Adrenal gland (tissue), 12 donors: ENCODE data around the gene PRPF18. TPM values are rescaled to one million over a fixed set of nuclear protein-coding genes. Genes with fewer than 3 reads are reported as not detected.

ENCODE experiments used
- DNase-seq, 7 donors: peaks; one replicate each; pipeline ENCODE4 v3.0.0-alpha.2; 2019 to 2020
- H3K27ac ChIP-seq, 5 donors: fragments of 200-600 bp; sonication (generic) in 4 of 5; 1 replicate in 3 of 5; 2 replicates in 2 of 5; pipeline versions ENCODE4 v1.5.1 to v1.8.0; 2016 to 2020; ENCODE audit warnings: mild to moderate bottlenecking in 1 of 5
- H3K27me3 ChIP-seq: fragments of 200-600 bp; 2 replicates; pipeline ENCODE4 v1.8.0; 2021
- H3K36me3 ChIP-seq, 2 donors: fragments of 200-600 bp; replicated peaks in 1 of 2; 1 replicate in 1 of 2; 2 replicates in 1 of 2; pipeline versions ENCODE4 v1.5.1 to v1.8.0; 2018 to 2022
- H3K4me1 ChIP-seq, 2 donors: fragments of 200-600 bp; replicated peaks in 1 of 2; 1 replicate in 1 of 2; 2 replicates in 1 of 2; pipeline versions ENCODE4 v1.5.1 to v1.8.0; 2018 to 2021
- H3K4me3 ChIP-seq, 4 donors: fragments of 200-600 bp; sonication (generic) in 3 of 4; one replicate each; pipeline ENCODE4 v1.5.1; 2016 to 2018
- H3K9me3 ChIP-seq, 3 donors: fragments of 200-600 bp; sonication (generic) in 1 of 3; replicated peaks in 1 of 3; 1 replicate in 2 of 3; 2 replicates in 1 of 3; pipeline versions ENCODE4 v1.5.1 to v1.8.0; 2016 to 2021
- CTCF ChIP-seq, 6 experiments: fragments of 450-650 bp in 4 of 6; fragments of 200-600 bp in 2 of 6; sonication (generic) in 1 of 6; IDR thresholded peaks; 1 replicate in 5 of 6; 2 replicates in 1 of 6; pipeline versions ENCODE4 v1.5.1 to v1.8.0; 2016 to 2021; ENCODE audit warnings: antibody characterized with exemption in 6 of 6, mild to moderate bottlenecking in 2 of 6, moderate library complexity in 1 of 6
- POLR2A ChIP-seq, 2 donors: fragments of 450-650 bp; IDR thresholded peaks; one replicate each; pipeline ENCODE4 v1.6.1; 2017; ENCODE audit warnings: antibody characterized with exemption in 2 of 2, mild to moderate bottlenecking in 2 of 2, moderate library complexity in 1 of 2
- WGBS, 4 donors: extraction: QIAGEN DNeasy Blood & Tissue Kit in 2 of 4; methylation state at CpG; one replicate each; pipeline versions ENCODE4 v1.1.5 to v1.1.7; 2013 to 2017; 5-methylcytosine and 5-hydroxymethylcytosine counted together
- intact Hi-C, 2 donors: fragments of 100-400 bp; cut with DNase I; formaldehyde crosslinking; loops; one replicate each; pipeline versions ENCODE4 v1.14.1 to v1.15.0; 2022 to 2023
- polyA plus RNA-seq, 3 donors: library from polyadenylated mRNA; stranded (reverse); fragments of 200-250 nt in 2 of 3; fragments of 350-450 nt in 1 of 3; fragmentation: Illumina TruSeq in 1 of 3; extraction: RNeasy Lipid Tissue Mini Kit (QIAGEN cat#74804) in 1 of 3; gene quantifications; one replicate each; pipeline ENCODE4 v1.2.3, GENCODE V29; 2013 to 2014
- total RNA-seq, 9 donors: library from RNA; depleted of rRNA in 4 of 9; stranded (reverse); fragments of >200 nt in 4 of 9; fragments of 120-200 nt in 1 of 9; fragmentation: NEBNext Ultra II Directional in 1 of 9; extraction: Animal tissue kit (Norgen Biotek cat#: 25700) in 1 of 9; gene quantifications; one replicate each; pipeline versions ENCODE4 v1.1.0 to v1.2.4, GENCODE V29; 2013 to 2023
- donor health status: healthy with polysubstance abuse.
- donor health status: Bipolar disorder and iron deficiency.
- donor health status: DM: yes; HTN: yes; CAD: no.
- donor health status: DM: no; HTN: no; CAD: no.
- donor health status: DM: no; HTN: no; CAD: no.
- donor health status: DM: yes; HTN: yes; CAD: no.

Gene PRPF18
- total and polyA plus RNA-seq, 12 donors = 4.9 to 36.7 (median 18.9) TPM

GRCh38 chr10:13670311-13670710, 83.5 kb downstream of the PRPF18 start:
- WGBS, 4 donors = 85 to 91% (median 87%) methylated on average over 10 of the region's 10 CpGs
- DNase-seq = no peak
- peaks cover 0 to 8% of the 10 kb centered on the region in 2 donors for H3K36me3 ChIP-seq

DNA sequence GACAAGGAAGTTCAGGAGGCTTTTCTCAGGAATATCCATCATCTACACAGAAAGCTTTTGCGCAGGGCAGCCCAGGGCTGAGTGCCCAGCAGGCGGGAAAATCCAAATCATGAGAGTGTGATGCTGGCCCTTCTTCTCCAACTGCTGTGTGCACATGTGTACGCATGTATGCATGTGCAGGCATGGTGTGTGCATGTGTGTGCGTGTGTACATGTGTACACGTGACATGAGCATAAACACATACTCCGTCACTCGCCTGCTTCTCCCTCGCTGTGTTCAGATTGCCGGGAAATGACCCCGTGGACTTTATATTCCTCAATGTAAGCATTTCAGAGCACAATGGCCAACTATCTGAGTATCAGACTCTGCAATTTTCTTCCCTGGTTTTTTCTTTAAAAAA, 85.1 kb downstream of the PRPF18 start:
- Histone ChIP-seq H3K27me3 (no peaks in the 10 kb centered on the region), H3K4me3 (no peak overlapping the region), H3K4me1 (no peaks in the 10 kb centered on the region), H3K9me3 (no peaks in the 10 kb centered on the region), H3K27ac (no peak overlapping the region), H3K36me3 (no peaks in the 10 kb centered on the region)
- DNase-seq = no peak
- WGBS, 4 donors = 84 to 86% (median 85%) methylated on average over 9 to 10 of the region's 10 CpGs
- TF ChIP-seq CTCF (IDR thresholded peaks at IDR 0.05) (no peak), POLR2A (IDR thresholded peaks at IDR 0.05) (no peak)
- intact Hi-C loops = no loop called here

More at GRCh38 chr10:13670311-13670710, 83.5 kb downstream of the PRPF18 start:
- TF ChIP-seq CTCF (IDR thresholded peaks at IDR 0.05) = no peak
- Histone ChIP-seq H3K9me3 (no peaks in the 10 kb centered on the region), H3K4me3 (no peak overlapping the region), H3K27me3 (no peaks in the 10 kb centered on the region), H3K27ac (no peak overlapping the region), H3K4me1 (no peaks in the 10 kb centered on the region)
- intact Hi-C loops = no loop called here

DNA sequence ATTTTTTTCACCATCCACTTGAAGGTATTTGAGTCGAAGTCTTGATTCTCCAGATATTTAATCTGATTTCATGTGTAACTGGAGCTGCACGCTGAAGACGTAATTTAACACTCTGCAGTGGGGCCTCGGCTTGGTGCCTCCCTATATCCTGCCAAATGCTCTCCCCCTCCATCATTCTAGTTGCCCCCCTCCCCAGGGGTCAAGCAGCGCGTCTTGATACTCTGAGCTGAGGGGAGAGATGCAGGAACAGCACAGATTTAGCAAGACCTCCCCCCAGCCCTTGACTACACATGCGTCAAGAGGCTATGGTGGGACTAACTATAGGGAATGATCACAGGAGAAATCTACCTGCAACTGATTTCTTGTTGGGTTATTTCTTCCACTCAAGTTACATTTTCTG, 85.8 kb downstream of the PRPF18 start:
- DNase-seq = no peak
- no peak for TF ChIP-seq CTCF (IDR thresholded peaks at IDR 0.05)
- TF ChIP-seq POLR2A (IDR thresholded peaks at IDR 0.05) = no peak
- H3K27me3 ChIP-seq = no peaks in the 10 kb centered on the region
- intact Hi-C loops = no loop called here
- no peaks in the 10 kb centered on the region for H3K9me3 ChIP-seq
- no peaks in the 10 kb centered on the region for H3K36me3 ChIP-seq
- no peak overlapping the region for H3K27ac ChIP-seq
- H3K4me1 ChIP-seq = no peaks in the 10 kb centered on the region
- WGBS, 4 donors = 75 to 89% (median 80%) methylated on average over 7 of the region's 7 CpGs
- no peak overlapping the region for H3K4me3 ChIP-seq

DNA sequence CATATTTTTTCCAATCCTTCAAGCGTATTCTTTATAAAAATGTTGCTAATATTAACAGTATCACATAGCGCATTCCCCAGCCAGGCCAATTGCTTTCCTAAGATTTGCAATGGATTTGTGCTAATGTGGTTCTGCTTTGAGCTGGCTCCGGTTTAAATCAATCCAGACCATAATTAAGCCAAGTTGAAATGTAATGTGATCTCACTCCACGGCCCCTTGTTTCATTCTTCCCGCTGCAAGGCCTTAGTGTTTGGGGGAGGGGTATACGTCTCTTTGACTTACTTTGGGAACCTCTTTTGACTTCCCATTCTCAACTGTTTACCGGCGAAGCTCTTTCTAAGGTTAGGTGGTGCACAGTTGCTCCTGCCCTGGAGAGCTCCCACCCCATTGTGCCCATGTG, 86.4 kb downstream of the PRPF18 start:
- H3K27ac ChIP-seq = no peak overlapping the region
- no peaks in the 10 kb centered on the region for H3K9me3 ChIP-seq
- H3K36me3 ChIP-seq = no peaks in the 10 kb centered on the region
- H3K27me3 ChIP-seq = no peaks in the 10 kb centered on the region
- no peaks in the 10 kb centered on the region for H3K4me1 ChIP-seq
- no peak for DNase-seq
- no peak overlapping the region for H3K4me3 ChIP-seq
- no peak for TF ChIP-seq POLR2A (IDR thresholded peaks at IDR 0.05)
- no peak for TF ChIP-seq CTCF (IDR thresholded peaks at IDR 0.05)
- 73 to 87% (median 75%) methylated on average over 8 of the region's 8 CpGs for WGBS, 4 donors
- intact Hi-C loops = no loop called here
